Measurements from ENCODE around the gene HMGXB3.

HMGXB3 gene

GRCh38 chr5:150052226-150052955 lies 51.9 kb downstream of the HMGXB3 start:
- H3K27me3 ChIP-seq (replicated peaks; ENCODE audit: insufficient read depth, low read length) = no peaks in the 10 kb centered on the region
- no peaks in the 10 kb centered on the region for H3K9me2 ChIP-seq (replicated peaks; ENCODE audit: insufficient read depth, low read length)
- peaks cover 16% of the 10 kb centered on the region for H3K36me3 ChIP-seq (replicated peaks; ENCODE audit: insufficient read depth, low read length)
- H3K9me3 ChIP-seq (replicated peaks; ENCODE audit: insufficient read depth, low read length) = no peaks in the 10 kb centered on the region
- DNase-seq = no peak
- no peaks in the 10 kb centered on the region for H3K79me2 ChIP-seq (ENCODE audit: low read length)
- no peak overlapping the region for H3K4me3 ChIP-seq (ENCODE audit: low read length)
- H4K20me1 ChIP-seq (ENCODE audit: insufficient read depth, low read length) = no peaks in the 10 kb centered on the region
- H3K4me2 ChIP-seq (ENCODE audit: low read depth, low read length) = no peak overlapping the region
- no peaks in the 10 kb centered on the region for H3F3A ChIP-seq (ENCODE audit: insufficient read depth, low read length)
- H3K4me1 ChIP-seq (ENCODE audit: low read length) = no peaks in the 10 kb centered on the region
- no peak overlapping the region for H3K27ac ChIP-seq (ENCODE audit: low read length)
- H3K9ac ChIP-seq (ENCODE audit: low read length) = no peak overlapping the region
- no peak overlapping the region for H2AFZ ChIP-seq (ENCODE audit: low read length)
- TF ChIP-seq EZH2phosphoT487 (IDR thresholded peaks at IDR 0.05; ENCODE audit: low read length) = no peak
- TF ChIP-seq, protein P1, sequence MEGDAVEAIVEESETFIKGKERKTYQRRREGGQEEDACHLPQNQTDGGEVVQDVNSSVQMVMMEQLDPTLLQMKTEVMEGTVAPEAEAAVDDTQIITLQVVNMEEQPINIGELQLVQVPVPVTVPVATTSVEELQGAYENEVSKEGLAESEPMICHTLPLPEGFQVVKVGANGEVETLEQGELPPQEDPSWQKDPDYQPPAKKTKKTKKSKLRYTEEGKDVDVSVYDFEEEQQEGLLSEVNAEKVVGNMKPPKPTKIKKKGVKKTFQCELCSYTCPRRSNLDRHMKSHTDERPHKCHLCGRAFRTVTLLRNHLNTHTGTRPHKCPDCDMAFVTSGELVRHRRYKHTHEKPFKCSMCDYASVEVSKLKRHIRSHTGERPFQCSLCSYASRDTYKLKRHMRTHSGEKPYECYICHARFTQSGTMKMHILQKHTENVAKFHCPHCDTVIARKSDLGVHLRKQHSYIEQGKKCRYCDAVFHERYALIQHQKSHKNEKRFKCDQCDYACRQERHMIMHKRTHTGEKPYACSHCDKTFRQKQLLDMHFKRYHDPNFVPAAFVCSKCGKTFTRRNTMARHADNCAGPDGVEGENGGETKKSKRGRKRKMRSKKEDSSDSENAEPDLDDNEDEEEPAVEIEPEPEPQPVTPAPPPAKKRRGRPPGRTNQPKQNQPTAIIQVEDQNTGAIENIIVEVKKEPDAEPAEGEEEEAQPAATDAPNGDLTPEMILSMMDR (IDR thresholded peaks at IDR 0.05; ENCODE audit: low read length) = no peak
- TF ChIP-seq EZH2 (optimal IDR thresholded peaks at IDR 0.05; ENCODE audit: low read depth, low read length) = no peak

- Histone ChIP-seq H2AFZ (ENCODE audit: low read length) (no peak overlapping the region), H3K4me3 (ENCODE audit: low read length) (no peak overlapping the region), H3K4me2 (ENCODE audit: low read depth, low read length) (no peak overlapping the region), H3K9me3 (replicated peaks; ENCODE audit: insufficient read depth, low read length) (no peaks in the 10 kb centered on the region), H3F3A (ENCODE audit: insufficient read depth, low read length) (no peaks in the 10 kb centered on the region), H3K9me2 (replicated peaks; ENCODE audit: insufficient read depth, low read length) (no peaks in the 10 kb centered on the region), H3K9ac (ENCODE audit: low read length) (no peak overlapping the region), H3K79me2 (ENCODE audit: low read length) (no peaks in the 10 kb centered on the region), H3K36me3 (replicated peaks; ENCODE audit: insufficient read depth, low read length) (peaks cover 15% of the 10 kb centered on the region), H3K27me3 (replicated peaks; ENCODE audit: insufficient read depth, low read length) (no peaks in the 10 kb centered on the region), H3K27ac (ENCODE audit: low read length) (no peak overlapping the region), H4K20me1 (ENCODE audit: insufficient read depth, low read length) (no peaks in the 10 kb centered on the region), H3K4me1 (ENCODE audit: low read length) (no peaks in the 10 kb centered on the region)
- TF ChIP-seq EZH2 (optimal IDR thresholded peaks at IDR 0.05; ENCODE audit: low read depth, low read length) = no peak
- TF ChIP-seq, protein P1 (IDR thresholded peaks at IDR 0.05; ENCODE audit: low read length) = no peak
- TF ChIP-seq EZH2phosphoT487 (IDR thresholded peaks at IDR 0.05; ENCODE audit: low read length) = no peak
- no peak for DNase-seq
Observed at GRCh38 chr5:150052956-150053712, 52.6 kb downstream of the HMGXB3 start.

DNA sequence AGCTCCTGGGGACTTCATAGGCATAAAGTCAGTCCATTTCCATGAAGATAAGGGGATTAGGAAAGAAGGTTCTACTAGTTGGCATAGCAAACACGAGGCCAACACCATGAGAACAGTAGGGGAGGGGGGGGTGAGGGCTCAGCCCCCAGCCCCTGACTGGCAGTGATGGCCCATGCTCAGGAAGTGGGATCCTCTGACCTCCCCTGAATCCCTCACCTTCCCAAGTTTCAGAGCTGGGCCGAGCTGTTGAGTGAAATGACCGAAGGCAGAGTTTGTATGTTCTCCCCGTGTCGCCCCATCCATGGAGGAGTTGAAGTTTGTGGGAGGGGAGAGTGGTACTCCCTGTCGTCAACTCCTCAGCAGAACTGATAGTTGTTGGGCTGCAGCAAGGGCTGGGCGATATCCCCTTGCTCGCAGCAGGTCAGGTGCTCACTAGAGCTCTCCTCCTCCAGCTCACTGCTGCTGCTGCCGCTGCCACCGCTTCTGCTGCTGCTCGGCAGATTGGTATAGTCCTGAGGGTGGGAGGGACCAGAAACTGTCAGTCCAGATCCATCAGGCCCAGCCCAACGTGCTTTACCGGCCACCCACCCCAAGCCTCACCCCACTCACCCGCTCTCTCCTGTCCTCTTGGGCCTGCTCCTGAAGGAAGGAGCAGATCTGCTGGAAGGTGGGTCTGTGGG lies 53.3 kb downstream of the HMGXB3 start:
- DNase-seq = no peak
- Histone ChIP-seq H3K4me2 (ENCODE audit: low read depth, low read length) (no peak overlapping the region), H3K36me3 (replicated peaks; ENCODE audit: insufficient read depth, low read length) (peaks cover 15% of the 10 kb centered on the region)

More for the DNA sequence above, 53.3 kb downstream of the HMGXB3 start:
- Histone ChIP-seq H3K4me3 (ENCODE audit: low read length) (no peak overlapping the region), H2AFZ (ENCODE audit: low read length) (no peak overlapping the region), H3K9me2 (replicated peaks; ENCODE audit: insufficient read depth, low read length) (no peaks in the 10 kb centered on the region), H3F3A (ENCODE audit: insufficient read depth, low read length) (no peaks in the 10 kb centered on the region), H3K79me2 (ENCODE audit: low read length) (no peaks in the 10 kb centered on the region), H4K20me1 (ENCODE audit: insufficient read depth, low read length) (no peaks in the 10 kb centered on the region), H3K9me3 (replicated peaks; ENCODE audit: insufficient read depth, low read length) (no peaks in the 10 kb centered on the region), H3K4me1 (ENCODE audit: low read length) (no peaks in the 10 kb centered on the region), H3K27ac (ENCODE audit: low read length) (no peak overlapping the region), H3K27me3 (replicated peaks; ENCODE audit: insufficient read depth, low read length) (no peaks in the 10 kb centered on the region), H3K9ac (ENCODE audit: low read length) (no peak overlapping the region)
- TF ChIP-seq, protein P1 (IDR thresholded peaks at IDR 0.05; ENCODE audit: low read length) = no peak
- TF ChIP-seq EZH2 (optimal IDR thresholded peaks at IDR 0.05; ENCODE audit: low read depth, low read length) (no peak), EZH2phosphoT487 (IDR thresholded peaks at IDR 0.05; ENCODE audit: low read length) (no peak)

Data from MM.1S (cell line).